ENCODE data around the gene SSC4D. TPM values are rescaled to one million over a fixed set of nuclear protein-coding genes. Genes with fewer than 3 reads are reported as not detected.

Gene SSC4D
- total and polyA plus RNA-seq, 9 of the 15 experiments (the other 6 are each of a cell fraction or from before 2014, with no cell fraction given): 0.06 to 1.1 (median 0.85) TPM; not detected in 1

- TF ChIP-seq ZBTB33 (CRISPR knock-in tag; IDR thresholded peaks at IDR 0.05) (no peak), RFX1 (IDR thresholded peaks at IDR 0.05) (no peak), ZNF121 (CRISPR knock-in tag; conservative IDR thresholded peaks at IDR 0.05) (0 out of 2 replicates have a peak, but pooled peaks have one; percentile 13), ZNF77 (CRISPR knock-in tag; IDR thresholded peaks at IDR 0.05) (no peak), HDAC6 (IDR thresholded peaks at IDR 0.05; ENCODE audit: low read depth, low read length) (no peak), PBX2 (CRISPR knock-in tag; IDR thresholded peaks at IDR 0.05; ENCODE audit: low read depth) (no peak; the same call in 1 of the 2 replicates), PBX2 (tag; conservative IDR thresholded peaks at IDR 0.05; ENCODE audit: low read depth) (no peak), EP400 (IDR thresholded peaks at IDR 0.05) (peak; percentile 90; the same call in 1 of the 2 replicates), TBL1XR1 (IDR thresholded peaks at IDR 0.05; ENCODE audit: low read length in 2 of 2) (peak in 1 of 2 experiments; percentile 38; a peak in 1 of 4 replicates), MAFF (IDR thresholded peaks at IDR 0.05; ENCODE audit: low read length) (no peak), SUPT5H (IDR thresholded peaks at IDR 0.05) (peak; percentile 98), DLX4 (CRISPR knock-in tag; IDR thresholded peaks at IDR 0.05) (no peak), SMARCE1 (IDR thresholded peaks at IDR 0.05) (no peak), SRSF7 (optimal IDR thresholded peaks at IDR 0.05; ENCODE audit: low read depth, low read length) (no peak), ATF4 (CRISPR knock-in tag; IDR thresholded peaks at IDR 0.05) (0 out of 2 replicates have a peak, but pooled peaks have one; percentile 11), IRF1 (CRISPR knock-in tag; IDR thresholded peaks at IDR 0.05; ENCODE audit: borderline replicate concordance) (no peak; the same call in 1 of the 2 replicates), MBD2 (IDR thresholded peaks at IDR 0.05; ENCODE audit: borderline replicate concordance, low read depth) (peak; percentile 47; the same call in 1 of the 2 replicates), SMAD2 (IDR thresholded peaks at IDR 0.05; ENCODE audit: low read depth, low read length) (no peak), ELK3 (CRISPR knock-in tag; IDR thresholded peaks at IDR 0.05) (0 out of 2 replicates have a peak, but pooled peaks have one; percentile 42)
Observed at GRCh38 chr7:76358481-76359110, 50.9 kb downstream of the SSC4D start, which contains the start of gene YWHAG (continued).

Measured in K562 (cell line).